Memory B cell (primary cell): ENCODE results near the gene DNM2.
"Not testable (repeated sequence)": the region's sequence is repeated elsewhere in the genome, so short reads cannot be mapped to it uniquely, and the experiment has no call there.

Source experiments
- ATAC-seq: fragments of 150-1000 bp; cut with Tn5 transposase; 2 replicates; pipeline ENCODE4 v1.10.0; 2021; ENCODE audit warnings: low read depth, mild to moderate bottlenecking, moderate library complexity
- DNase-seq, 2 donors: peaks; one replicate each; pipeline ENCODE4 v3.0.0; 2022; ENCODE audit warnings: low spot score in 2 of 2
- H3K27ac Mint-ChIP-seq: one replicate; pipeline ENCODE4 v1.8.0; 2022; ENCODE audit warnings: mild to moderate bottlenecking, moderate library complexity, mixed read lengths
- H3K27me3 Mint-ChIP-seq: one replicate; pipeline ENCODE4 v1.8.0; 2022; ENCODE audit warnings: mixed read lengths
- H3K36me3 Mint-ChIP-seq: one replicate; pipeline ENCODE4 v1.8.0; 2022; ENCODE audit warnings: mild to moderate bottlenecking, mixed read lengths
- H3K4me1 Mint-ChIP-seq: one replicate; pipeline ENCODE4 v1.8.0; 2022; ENCODE audit warnings: mixed read lengths
- H3K4me3 Mint-ChIP-seq: one replicate; pipeline ENCODE4 v1.8.0; 2022; ENCODE audit warnings: mild to moderate bottlenecking, moderate library complexity, mixed read lengths
- H3K9me3 Mint-ChIP-seq: one replicate; pipeline ENCODE4 v1.8.0; 2022; ENCODE audit warnings: mixed read lengths

DNM2 gene

GRCh38 chr19:10855879-10856522 is 138.1 kb downstream of the DNM2 start:
- DNase-seq (no peak), ATAC-seq (peak; percentile 43)
- H3K27ac Mint-ChIP-seq = no peak overlapping the region
- no peaks in the 10 kb centered on the region for H3K27me3 Mint-ChIP-seq
- H3K4me1 Mint-ChIP-seq = peaks cover 2% of the 10 kb centered on the region
- H3K36me3 Mint-ChIP-seq = no peaks in the 10 kb centered on the region
- H3K4me3 Mint-ChIP-seq = no peak overlapping the region
- H3K9me3 Mint-ChIP-seq = no peaks in the 10 kb centered on the region

- H3K27me3 Mint-ChIP-seq, H3K27ac Mint-ChIP-seq, H3K9me3 Mint-ChIP-seq, H3K4me3 Mint-ChIP-seq, DNase-seq, H3K36me3 Mint-ChIP-seq, H3K4me1 Mint-ChIP-seq, ATAC-seq: not testable (repeated sequence)
Measured at GRCh38 chr19:10856899-10857298, 139.0 kb downstream of the DNM2 start.

GRCh38 chr19:10858204-10858828 is 140.4 kb downstream of the DNM2 start:
- Mint-ChIP-seq H3K4me1 (peaks cover 6% of the 10 kb centered on the region), H3K36me3 (no peaks in the 10 kb centered on the region), H3K9me3 (no peaks in the 10 kb centered on the region), H3K4me3 (no peak overlapping the region), H3K27me3 (no peaks in the 10 kb centered on the region), H3K27ac (no peak overlapping the region)
- no peak for ATAC-seq
- no peak for DNase-seq

GRCh38 chr19:10861103-10861651 is 143.3 kb downstream of the DNM2 start:
- Mint-ChIP-seq H3K27ac (no peak overlapping the region), H3K4me3 (no peak overlapping the region), H3K36me3 (no peaks in the 10 kb centered on the region), H3K4me1 (peaks cover 14% of the 10 kb centered on the region), H3K27me3 (no peaks in the 10 kb centered on the region), H3K9me3 (no peaks in the 10 kb centered on the region)
- DNase-seq (no peak), ATAC-seq (peak; percentile 50)

- no peak overlapping the region for H3K4me3 Mint-ChIP-seq
- H3K27ac Mint-ChIP-seq = no peak overlapping the region
- no peaks in the 10 kb centered on the region for H3K36me3 Mint-ChIP-seq
- no peaks in the 10 kb centered on the region for H3K9me3 Mint-ChIP-seq
- DNase-seq = no peak
- H3K27me3 Mint-ChIP-seq = no peaks in the 10 kb centered on the region
- peaks cover 16% of the 10 kb centered on the region for H3K4me1 Mint-ChIP-seq
- no peak for ATAC-seq
Measured at GRCh38 chr19:10862561-10863106, 144.8 kb downstream of the DNM2 start.

GRCh38 chr19:10863107-10863717 is 145.3 kb downstream of the DNM2 start:
- DNase-seq = no peak
- Mint-ChIP-seq H3K27me3 (no peaks in the 10 kb centered on the region), H3K9me3 (no peaks in the 10 kb centered on the region), H3K4me3 (peak overlapping the region; percentile 34), H3K27ac (peak overlapping the region; percentile 26), H3K4me1 (peaks cover 21% of the 10 kb centered on the region), H3K36me3 (no peaks in the 10 kb centered on the region)
- no peak for ATAC-seq

GRCh38 chr19:10864538-10864899 is 146.6 kb downstream of the DNM2 start:
- Mint-ChIP-seq H3K4me1 (peaks cover 23% of the 10 kb centered on the region), H3K9me3 (no peaks in the 10 kb centered on the region), H3K27ac (peak overlapping the region; percentile 13), H3K36me3 (no peaks in the 10 kb centered on the region), H3K27me3 (no peaks in the 10 kb centered on the region), H3K4me3 (no peak overlapping the region)
- DNase-seq (peak; percentile 63 to 66), ATAC-seq (peak; percentile 38)

- H3K27ac Mint-ChIP-seq = no peak overlapping the region
- H3K36me3 Mint-ChIP-seq = no peaks in the 10 kb centered on the region
- H3K27me3 Mint-ChIP-seq = no peaks in the 10 kb centered on the region
- DNase-seq (no peak), ATAC-seq (no peak)
- H3K4me1 Mint-ChIP-seq = peaks cover 27% of the 10 kb centered on the region
- H3K4me3 Mint-ChIP-seq = no peak overlapping the region
- no peaks in the 10 kb centered on the region for H3K9me3 Mint-ChIP-seq
Measured at GRCh38 chr19:10866495-10866894, 148.6 kb downstream of the DNM2 start.

GRCh38 chr19:10868872-10869547 is 151.1 kb downstream of the DNM2 start:
- no peak for ATAC-seq
- Mint-ChIP-seq H3K9me3 (no peaks in the 10 kb centered on the region), H3K27me3 (no peaks in the 10 kb centered on the region), H3K36me3 (peaks cover 1% of the 10 kb centered on the region), H3K4me3 (no peak overlapping the region), H3K4me1 (peaks cover 36% of the 10 kb centered on the region), H3K27ac (peak overlapping the region; percentile 98)
- DNase-seq = no peak

GRCh38 chr19:10869872-10870311 is 152.0 kb downstream of the DNM2 start:
- ATAC-seq, H3K36me3 Mint-ChIP-seq, H3K9me3 Mint-ChIP-seq, H3K27me3 Mint-ChIP-seq, DNase-seq: not testable (repeated sequence)
- peak overlapping the region; percentile 89 for H3K4me3 Mint-ChIP-seq
- H3K27ac Mint-ChIP-seq = peak overlapping the region; percentile 67
- peaks cover 29% of the 10 kb centered on the region for H3K4me1 Mint-ChIP-seq

GRCh38 chr19:10870501-10870954 is 152.6 kb downstream of the DNM2 start:
- H3K27ac Mint-ChIP-seq = peak overlapping the region; percentile 89
- DNase-seq (no peak), ATAC-seq (no peak)
- H3K4me1 Mint-ChIP-seq = peaks cover 29% of the 10 kb centered on the region
- H3K9me3 Mint-ChIP-seq = no peaks in the 10 kb centered on the region
- H3K4me3 Mint-ChIP-seq = peak overlapping the region; percentile 89
- H3K36me3 Mint-ChIP-seq = peaks cover 1% of the 10 kb centered on the region
- no peaks in the 10 kb centered on the region for H3K27me3 Mint-ChIP-seq

GRCh38 chr19:10870955-10871603 is 153.2 kb downstream of the DNM2 start, which contains the start of gene CARM1:
CARM1 (plus strand) TSS chr19:10871553; CDS start chr19:10871703, 150 bp downstream.
- no peaks in the 10 kb centered on the region for H3K27me3 Mint-ChIP-seq
- peak; percentile 80 for ATAC-seq
- peak within 1 kb of the TSS; percentile 89 for H3K4me3 Mint-ChIP-seq
- H3K27ac Mint-ChIP-seq = peak within 1 kb of the TSS; percentile 89
- DNase-seq = peak; percentile 99
- H3K36me3 Mint-ChIP-seq = peaks cover 1% of the 10 kb centered on the region
- H3K4me1 Mint-ChIP-seq = peaks cover 29% of the 10 kb centered on the region
- no peaks in the 10 kb centered on the region for H3K9me3 Mint-ChIP-seq
